GM18526 (cell line): Measurements from ENCODE around the gene PRAMEF12.

Experiments
- POLR2A ChIP-seq: IDR thresholded peaks from 3 replicates; pipeline ENCODE4 v1.6.1; 2011; ENCODE audit not compliant: insufficient read length; ENCODE audit errors: extremely low read depth

PRAMEF12 gene

GRCh38 chr1:12773438-12773837 lies at the start of gene PRAMEF12:
PRAMEF12 (plus strand) TSS chr1:12773738; CDS start chr1:12774868, 1,130 bp downstream.
- TF ChIP-seq POLR2A: no peak

GRCh38 chr1:12728391-12728790 lies 45.1 kb upstream of the PRAMEF12 start:
- no peak for TF ChIP-seq POLR2A

GRCh38 chr1:12730156-12730555 lies 43.4 kb upstream of the PRAMEF12 start:
- TF ChIP-seq POLR2A: no peak

GRCh38 chr1:12734651-12735050 lies 38.9 kb upstream of the PRAMEF12 start:
- TF ChIP-seq POLR2A: no peak

- TF ChIP-seq POLR2A: no peak
These were observed 34.6 kb upstream of the PRAMEF12 start for GRCh38 chr1:12738934-12739333.

- no peak for TF ChIP-seq POLR2A
These were observed 33.9 kb upstream of the PRAMEF12 start for GRCh38 chr1:12739613-12740012.

GRCh38 chr1:12741946-12742345 lies 31.6 kb upstream of the PRAMEF12 start:
- no peak for TF ChIP-seq POLR2A

GRCh38 chr1:12745126-12745991 lies 28.2 kb upstream of the PRAMEF12 start:
- TF ChIP-seq POLR2A: no peak

GRCh38 chr1:12745992-12746323 lies 27.6 kb upstream of the PRAMEF12 start, which contains the start of gene CFAP107:
CFAP107 (plus strand) TSS chr1:12746200; CDS start chr1:12746431, 231 bp downstream.
- no peak for TF ChIP-seq POLR2A

GRCh38 chr1:12748778-12749355 lies 24.7 kb upstream of the PRAMEF12 start:
- TF ChIP-seq POLR2A: no peak

GRCh38 chr1:12754738-12755137 lies 18.8 kb upstream of the PRAMEF12 start:
- TF ChIP-seq POLR2A: no peak

- no peak for TF ChIP-seq POLR2A
These were observed 17.3 kb upstream of the PRAMEF12 start for GRCh38 chr1:12756273-12756672.

GRCh38 chr1:12756768-12757413 lies 16.6 kb upstream of the PRAMEF12 start:
- no peak for TF ChIP-seq POLR2A

- TF ChIP-seq POLR2A: no peak
These were observed 15.7 kb upstream of the PRAMEF12 start for GRCh38 chr1:12757836-12758235.

- no peak for TF ChIP-seq POLR2A
These were observed 13.2 kb upstream of the PRAMEF12 start for GRCh38 chr1:12760256-12760795.

GRCh38 chr1:12761781-12762180 lies 11.8 kb upstream of the PRAMEF12 start:
- TF ChIP-seq POLR2A: no peak
